GM12878 (cell line): ENCODE data around the gene BCAT1.

Experiments
- CEBPB ChIP-seq, 2 experiments: fragments of 150-350 bp in 1 of 2; IDR thresholded peaks; 2 replicates each; pipeline ENCODE4 v1.6.1; 2012 to 2014; ENCODE audit warnings: low read depth in 2 of 2, low read length in 2 of 2, borderline replicate concordance in 1 of 2, inconsistent platforms in 1 of 2
- CTCF ChIP-seq, 3 experiments: IDR thresholded peaks in 2 of 3; conservative IDR thresholded peaks in 1 of 3; 2 replicates each; pipeline ENCODE4 v1.5.1; 2011; ENCODE audit warnings: low read depth in 3 of 3, low read length in 3 of 3, mild to moderate bottlenecking in 3 of 3, control low read depth in 2 of 3, moderate library complexity in 2 of 3, inconsistent platforms in 1 of 3, mixed read lengths in 1 of 3; ENCODE audit not compliant: control insufficient read depth in 2 of 3, insufficient read depth in 1 of 3; ENCODE audit errors: extremely low read depth in 1 of 3
- EP300 ChIP-seq, 2 experiments: fragments of 150-350 bp in 1 of 2; IDR thresholded peaks; 2 replicates each; pipeline ENCODE4 v1.6.1; 2011 to 2012; ENCODE audit warnings: low read depth in 2 of 2, low read length in 2 of 2, borderline replicate concordance in 1 of 2, improper control_type of control experiment in 1 of 2, inconsistent platforms in 1 of 2; ENCODE audit not compliant: control insufficient read depth in 1 of 2
- KDM1A ChIP-seq: fragments of 200-600 bp; sonication (generic); IDR thresholded peaks from 2 replicates; pipeline ENCODE4 v1.6.1; 2016; ENCODE audit warnings: borderline replicate concordance
- MYB ChIP-seq: fragments of 150-350 bp; IDR thresholded peaks from 2 replicates; pipeline ENCODE4 v1.6.1; 2014; ENCODE audit warnings: mild to moderate bottlenecking, low read depth, low read length, borderline replicate concordance
- NRF1 ChIP-seq: conservative IDR thresholded peaks from 2 replicates; pipeline ENCODE4 v1.6.1; 2011; ENCODE audit warnings: mild to moderate bottlenecking, low read depth, low read length, improper control_type of control experiment
- RAD21 ChIP-seq: IDR thresholded peaks from 2 replicates; pipeline ENCODE4 v1.6.1; 2011; ENCODE audit warnings: mild to moderate bottlenecking, low read depth, low read length, moderate library complexity; ENCODE audit not compliant: insufficient read depth
- RELA ChIP-seq: fragments of 450-650 bp; IDR thresholded peaks from 2 replicates; pipeline ENCODE4 v1.8.0; 2014; ENCODE audit warnings: borderline replicate concordance; ENCODE audit not compliant: partially characterized antibody
- REST ChIP-seq: IDR thresholded peaks from 2 replicates; pipeline ENCODE4 v1.6.1; 2012; ENCODE audit warnings: mild to moderate bottlenecking, low read depth, low read length
- SP1 ChIP-seq: IDR thresholded peaks from one replicate; pipeline ENCODE4 v1.6.1; 2011; ENCODE audit warnings: low read depth, low read length
- TARDBP ChIP-seq: IDR thresholded peaks from 2 replicates; pipeline ENCODE4 v1.6.1; 2016; ENCODE audit warnings: borderline replicate concordance
- ZNF274 ChIP-seq: IDR thresholded peaks from one replicate; pipeline ENCODE4 v1.8.0; 2011; ENCODE audit not compliant: insufficient read length, insufficient read depth
- ZNF687 ChIP-seq: fragments of 450-650 bp; IDR thresholded peaks from 2 replicates; pipeline ENCODE4 v1.6.1; 2017; ENCODE audit warnings: mild to moderate bottlenecking, moderate library complexity

GRCh38 chr12:24913130-24913529, 35.8 kb downstream of the BCAT1 start:
- TF ChIP-seq RAD21 (no peak), TARDBP (no peak), RELA (no peak), SP1 (no peak), KDM1A (no peak), NRF1 (no peak), ZNF687 (no peak), ZNF274 (no peak), MYB (no peak), CTCF (IDR thresholded peaks at IDR 0.05 in 2 of 3, conservative IDR thresholded peaks at IDR 0.05 in 1 of 3; ENCODE audit: control insufficient read depth in 2 of 3, extremely low read depth in 1 of 3, insufficient read depth in 1 of 3, low read depth in 3 of 3, low read length in 3 of 3) (no peak), REST (no peak), EP300 (IDR thresholded peaks at IDR 0.05; ENCODE audit: borderline replicate concordance in 1 of 2, control insufficient read depth in 1 of 2, low read depth in 2 of 2, low read length in 2 of 2) (no peak), CEBPB (IDR thresholded peaks at IDR 0.05; ENCODE audit: borderline replicate concordance in 1 of 2, low read depth in 2 of 2, low read length in 2 of 2) (no peak)
